Stomach (tissue), 9 donors: ENCODE measurements around the gene INPP5A. TPM values are rescaled to one million over a fixed set of nuclear protein-coding genes. Genes with fewer than 3 reads are reported as not detected.

Source experiments
- DNase-seq, 2 donors: peaks; one replicate each; pipeline versions ENCODE4 v3.0.0 to v3.0.0-alpha.2; 2013 to 2019
- H3K27ac ChIP-seq, 5 donors: fragments of 200-600 bp in 4 of 5; sonication (generic) in 4 of 5; one replicate each; pipeline ENCODE4 v1.5.1; 2013 to 2019; ENCODE audit warnings: mild to moderate bottlenecking in 1 of 5, moderate library complexity in 1 of 5
- H3K27me3 ChIP-seq, 3 donors: fragments of 200-600 bp; sonication (generic); one replicate each; pipeline ENCODE4 v1.5.1; 2017 to 2019; ENCODE audit warnings: mixed run types in 1 of 3
- H3K36me3 ChIP-seq, 4 donors: fragments of 200-600 bp; sonication (generic); 1 replicate in 3 of 4; 2 replicates in 1 of 4; pipeline ENCODE4 v1.5.1; 2016 to 2019
- H3K4me1 ChIP-seq, 4 donors: fragments of 200-600 bp; sonication (generic); one replicate each; pipeline ENCODE4 v1.5.1; 2016 to 2019
- H3K4me3 ChIP-seq, 4 donors: fragments of 200-600 bp; sonication (generic) in 3 of 4; one replicate each; pipeline ENCODE4 v1.5.1; 2016 to 2019; ENCODE audit warnings: mild to moderate bottlenecking in 1 of 4
- H3K9me3 ChIP-seq, 4 donors: fragments of 200-600 bp; sonication (generic); one replicate each; pipeline ENCODE4 v1.5.1; 2016 to 2019
- CTCF ChIP-seq, 7 experiments: fragments of 450-650 bp in 4 of 7; fragments of 200-600 bp in 3 of 7; sonication (generic) in 3 of 7; IDR thresholded peaks; one replicate each; pipeline ENCODE4 v1.5.1; 2016 to 2019; ENCODE audit warnings: antibody characterized with exemption in 7 of 7, control low read depth in 2 of 7, mild to moderate bottlenecking in 1 of 7
- EP300 ChIP-seq: sonication (generic); formaldehyde crosslinking; IDR thresholded peaks from one replicate; pipeline ENCODE4 v1.6.1; 2017; ENCODE audit warnings: antibody characterized with exemption
- POLR2A ChIP-seq, 4 donors: fragments of 450-650 bp; IDR thresholded peaks; one replicate each; pipeline ENCODE4 v1.6.1; 2016; ENCODE audit warnings: antibody characterized with exemption in 4 of 4, control low read depth in 2 of 4, mild to moderate bottlenecking in 1 of 4, moderate library complexity in 1 of 4
- POLR2AphosphoS5 ChIP-seq, 3 donors: sonication (generic); formaldehyde crosslinking; IDR thresholded peaks; one replicate each; pipeline ENCODE4 v1.6.1; 2016; ENCODE audit warnings: antibody characterized with exemption in 3 of 3
- WGBS, 5 donors: extraction: QIAGEN DNeasy Blood & Tissue Kit in 3 of 5; methylation state at CpG; one replicate each; pipeline versions ENCODE4 v1.1.5 to v1.1.7; 2013 to 2018; 5-methylcytosine and 5-hydroxymethylcytosine counted together
- intact Hi-C: fragments of 100-400 bp; cut with DNase I; formaldehyde crosslinking; loops from one replicate; pipeline ENCODE4 v1.15.1; 2023; ENCODE audit warnings: low total_unique reads
- polyA plus RNA-seq, 3 donors: library from polyadenylated mRNA; stranded (reverse); fragments of 200-250 nt; gene quantifications; one replicate each; pipeline ENCODE4 v1.2.3, GENCODE V29; 2013
- total RNA-seq, 5 donors: library from RNA; depleted of rRNA; stranded (reverse); fragments of >200 nt; gene quantifications; one replicate each; pipeline versions ENCODE4 v1.1.0 to v1.2.3, GENCODE V29; 2014 to 2016
- donor health status: healthy with polysubstance abuse.
- donor health status: Bipolar disorder and iron deficiency.
- donor health status: healthy.

The INPP5A gene
- total and polyA plus RNA-seq, 8 donors = 17.2 to 72.3 (median 31.0) TPM

- WGBS, 5 donors = 84 to 94% (median 86%) methylated on average over 30 to 33 of the region's 33 CpGs
- Histone ChIP-seq H3K4me1 (peaks cover 24 to 83% (median 55%) of the 10 kb centered on the region in 4 donors), H3K36me3 (no peaks in the 10 kb centered on the region), H3K9me3 (no peaks in the 10 kb centered on the region), H3K27me3 (no peaks in the 10 kb centered on the region), H3K27ac (no peak overlapping the region), H3K4me3 (no peak overlapping the region)
- DNase-seq = no peak
- no peak for TF ChIP-seq POLR2A (IDR thresholded peaks at IDR 0.05)
- TF ChIP-seq POLR2AphosphoS5 (IDR thresholded peaks at IDR 0.05) = no peak
- no peak for TF ChIP-seq CTCF (IDR thresholded peaks at IDR 0.05)
- TF ChIP-seq EP300 = no peak
- intact Hi-C loops = no loop called here
Observed at GRCh38 chr10:132557696-132558515, 20.3 kb downstream of the INPP5A start.

GRCh38 chr10:132558516-132559413 lies 21.2 kb downstream of the INPP5A start:
- intact Hi-C loops = no loop called here
- WGBS, 5 donors = 85 to 93% (median 89%) methylated on average over 23 to 32 of the region's 32 CpGs
- TF ChIP-seq POLR2A (IDR thresholded peaks at IDR 0.05) (no peak), EP300 (no peak), CTCF (IDR thresholded peaks at IDR 0.05) (no peak), POLR2AphosphoS5 (IDR thresholded peaks at IDR 0.05) (no peak)
- no peak overlapping the region for H3K27ac ChIP-seq
- H3K9me3 ChIP-seq = no peaks in the 10 kb centered on the region
- H3K4me3 ChIP-seq = no peak overlapping the region
- DNase-seq = no peak
- H3K4me1 ChIP-seq = peaks cover 24 to 81% (median 54%) of the 10 kb centered on the region in 4 donors
- no peaks in the 10 kb centered on the region for H3K27me3 ChIP-seq
- H3K36me3 ChIP-seq = no peaks in the 10 kb centered on the region

GRCh38 chr10:132559538-132559937 lies 22.0 kb downstream of the INPP5A start:
- Histone ChIP-seq H3K36me3 (no peaks in the 10 kb centered on the region), H3K4me3 (no peak overlapping the region), H3K9me3 (no peaks in the 10 kb centered on the region), H3K27ac (no peak overlapping the region), H3K27me3 (no peaks in the 10 kb centered on the region), H3K4me1 (peaks cover 24 to 80% (median 54%) of the 10 kb centered on the region in 4 donors)
- TF ChIP-seq POLR2AphosphoS5 (IDR thresholded peaks at IDR 0.05) (no peak), EP300 (no peak), CTCF (IDR thresholded peaks at IDR 0.05) (no peak), POLR2A (IDR thresholded peaks at IDR 0.05) (no peak)
- 85 to 92% (median 90%) methylated on average over 11 of the region's 11 CpGs for WGBS, 5 donors
- intact Hi-C loops = no loop called here
- DNase-seq = no peak

GRCh38 chr10:132560241-132560731 lies 22.7 kb downstream of the INPP5A start:
- Histone ChIP-seq H3K9me3 (no peaks in the 10 kb centered on the region), H3K27ac (peak overlapping the region in 1 of 5 donors; percentile 21), H3K4me1 (peaks cover 17 to 80% (median 51%) of the 10 kb centered on the region in 4 donors), H3K27me3 (no peaks in the 10 kb centered on the region), H3K4me3 (no peak overlapping the region), H3K36me3 (no peaks in the 10 kb centered on the region)
- intact Hi-C loops = no loop called here
- peak in 1 of 2 donors; percentile 55 for DNase-seq
- TF ChIP-seq EP300 (no peak), POLR2A (IDR thresholded peaks at IDR 0.05) (no peak), POLR2AphosphoS5 (IDR thresholded peaks at IDR 0.05) (no peak), CTCF (IDR thresholded peaks at IDR 0.05) (no peak)
- WGBS, 5 donors = 47 to 57% (median 52%) methylated on average over 10 of the region's 10 CpGs
